Karpas-422 (cell line): ENCODE data around the gene BEAN1. TPM values are rescaled to one million over a fixed set of nuclear protein-coding genes. Genes with fewer than 3 reads are reported as not detected.
"Not testable (repeated sequence)": the region's sequence is repeated elsewhere in the genome, so short reads cannot be mapped to it uniquely, and the experiment has no call there.

Experiments used
- DNase-seq: peaks from one replicate; pipeline ENCODE4 v3.0.0-alpha.2; 2015
- H2AFZ ChIP-seq: fragments of 200-600 bp; sonication (generic); 2 replicates; pipeline ENCODE4 v1.6.1; 2014; ENCODE audit warnings: antibody characterized with exemption, low read length, mixed read lengths
- H3K27ac ChIP-seq: fragments of 200-600 bp; sonication (generic); 2 replicates; pipeline ENCODE4 v1.5.1; 2014; ENCODE audit warnings: mild to moderate bottlenecking, low read length, moderate library complexity
- H3K27me3 ChIP-seq: fragments of 200-600 bp; sonication (generic); 2 replicates; pipeline ENCODE4 v1.6.1; 2014; ENCODE audit warnings: low read length, mixed read lengths
- H3K36me3 ChIP-seq: fragments of 200-600 bp; sonication (generic); 2 replicates; pipeline ENCODE4 v1.6.1; 2014; ENCODE audit warnings: low read length, mixed read lengths; ENCODE audit not compliant: insufficient read depth
- H3K4me1 ChIP-seq: fragments of 200-600 bp; sonication (generic); 2 replicates; pipeline ENCODE4 v1.6.1; 2014; ENCODE audit warnings: mild to moderate bottlenecking, low read length, mixed read lengths
- H3K4me2 ChIP-seq: fragments of 200-600 bp; sonication (generic); 2 replicates; pipeline ENCODE4 v1.6.1; 2014; ENCODE audit warnings: low read length, low read depth, mild to moderate bottlenecking; ENCODE audit not compliant: poor library complexity, severe bottlenecking
- H3K4me3 ChIP-seq: fragments of 200-600 bp; sonication (generic); 2 replicates; pipeline ENCODE4 v1.5.1; 2014; ENCODE audit warnings: mild to moderate bottlenecking, antibody characterized with exemption, low read length, mixed read lengths
- H3K79me2 ChIP-seq: fragments of 200-600 bp; sonication (generic); 2 replicates; pipeline ENCODE4 v1.6.1; 2014; ENCODE audit warnings: mild to moderate bottlenecking, low read length, mixed read lengths
- H3K9ac ChIP-seq: fragments of 200-600 bp; sonication (generic); 2 replicates; pipeline ENCODE4 v1.6.0; 2014; ENCODE audit warnings: low read length
- H3K9me2 ChIP-seq: fragments of 200-600 bp; sonication (generic), shearing (Covaris generic); replicated peaks from 2 replicates; pipeline ENCODE4 v1.6.0; 2014; ENCODE audit warnings: mild to moderate bottlenecking, low read length, moderate library complexity; ENCODE audit not compliant: insufficient read depth
- H3K9me3 ChIP-seq: fragments of 300-700, 200-600 bp; sonication (generic); 2 replicates; pipeline ENCODE4 v1.6.1; 2014; ENCODE audit warnings: low read length, mixed read lengths
- H4K20me1 ChIP-seq: fragments of 200-600 bp; sonication (generic); 2 replicates; pipeline ENCODE4 v1.6.1; 2014; ENCODE audit warnings: mild to moderate bottlenecking, antibody characterized with exemption, low read length, low read depth; ENCODE audit not compliant: insufficient read depth
- total RNA-seq: library from RNA; depleted of rRNA; stranded (reverse); fragments of >200 nt; shearing (Covaris generic); gene quantifications from 2 replicates; pipeline ENCODE4 v1.2.3, GENCODE V29; 2014; ENCODE audit warnings: low replicate concordance

BEAN1 gene
- total RNA-seq, 1 experiment from 2014 or later: not detected

DNA sequence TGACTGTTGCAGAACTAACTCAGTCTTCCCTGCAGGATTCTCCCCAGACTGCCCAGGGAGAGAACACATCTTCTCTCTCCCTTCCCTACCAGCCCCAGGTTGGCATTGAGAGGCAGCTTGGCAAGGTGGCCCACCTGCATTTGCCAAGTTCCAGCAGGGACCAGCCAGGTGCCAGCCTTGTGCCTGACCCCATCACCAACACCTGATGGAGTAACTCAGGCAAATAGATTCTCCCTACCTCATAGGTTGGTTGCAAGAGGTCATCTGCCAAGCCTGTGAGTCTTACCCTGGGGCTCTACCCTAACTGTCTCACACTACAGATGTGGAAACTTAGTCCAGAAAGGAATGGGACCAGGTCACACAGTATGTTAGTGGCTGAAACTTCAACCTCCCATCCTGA lies 20.4 kb downstream of the BEAN1 start:
- H3K4me1 ChIP-seq: no peaks in the 10 kb centered on the region
- H3K9me2 ChIP-seq: no peaks in the 10 kb centered on the region
- no peaks in the 10 kb centered on the region for H3K79me2 ChIP-seq
- H4K20me1 ChIP-seq: no peaks in the 10 kb centered on the region
- H3K9me3 ChIP-seq: no peaks in the 10 kb centered on the region
- no peak overlapping the region for H3K9ac ChIP-seq
- no peak overlapping the region for H3K27ac ChIP-seq
- no peaks in the 10 kb centered on the region for H3K36me3 ChIP-seq
- H3K4me3 ChIP-seq: no peak overlapping the region
- H2AFZ ChIP-seq: no peak overlapping the region
- H3K27me3 ChIP-seq: no peaks in the 10 kb centered on the region
- H3K4me2 ChIP-seq: no peak overlapping the region
- no peak for DNase-seq

DNA sequence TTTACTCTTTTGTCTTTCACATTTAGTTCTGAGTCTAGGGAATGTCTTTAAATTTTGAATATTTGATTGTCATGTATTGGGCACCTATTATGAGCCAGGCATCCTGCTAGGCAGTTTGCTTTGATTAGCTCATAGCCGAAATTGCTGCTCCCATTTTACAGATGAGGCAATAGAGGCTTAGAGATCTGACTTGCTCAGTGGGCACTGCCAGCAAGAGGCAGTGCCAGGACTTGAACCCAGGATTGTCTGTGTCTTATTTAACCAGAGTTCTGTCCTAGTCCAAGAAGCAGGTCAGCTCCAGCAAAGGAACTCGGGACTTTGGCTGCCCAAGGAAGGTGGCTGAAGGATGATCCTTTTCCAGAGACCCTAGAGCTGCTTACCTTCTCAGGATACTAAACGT lies 24.5 kb downstream of the BEAN1 start:
- DNase-seq: no peak
- no peak overlapping the region for H3K4me2 ChIP-seq
- no peak overlapping the region for H3K9ac ChIP-seq
- no peaks in the 10 kb centered on the region for H3K79me2 ChIP-seq
- H3K27me3 ChIP-seq: no peaks in the 10 kb centered on the region
- no peak overlapping the region for H3K4me3 ChIP-seq
- H3K9me3 ChIP-seq: no peaks in the 10 kb centered on the region
- H4K20me1 ChIP-seq: no peaks in the 10 kb centered on the region
- no peak overlapping the region for H3K27ac ChIP-seq
- H2AFZ ChIP-seq: no peak overlapping the region
- H3K9me2 ChIP-seq: no peaks in the 10 kb centered on the region
- no peaks in the 10 kb centered on the region for H3K36me3 ChIP-seq
- no peaks in the 10 kb centered on the region for H3K4me1 ChIP-seq

GRCh38 chr16:66453230-66453629 lies 26.1 kb downstream of the BEAN1 start:
- not testable (repeated sequence) for H3K4me1 ChIP-seq, H3K36me3 ChIP-seq, DNase-seq, H3K9ac ChIP-seq, H3K79me2 ChIP-seq, H3K9me3 ChIP-seq, H4K20me1 ChIP-seq, H3K27me3 ChIP-seq, H3K27ac ChIP-seq, H3K4me2 ChIP-seq, H2AFZ ChIP-seq, H3K9me2 ChIP-seq, H3K4me3 ChIP-seq

- Histone ChIP-seq H2AFZ (no peak overlapping the region), H3K36me3 (no peaks in the 10 kb centered on the region), H3K4me1 (no peaks in the 10 kb centered on the region), H3K27ac (no peak overlapping the region), H3K9ac (no peak overlapping the region), H3K4me2 (no peak overlapping the region), H3K9me3 (no peaks in the 10 kb centered on the region), H3K79me2 (no peaks in the 10 kb centered on the region), H4K20me1 (no peaks in the 10 kb centered on the region), H3K27me3 (no peaks in the 10 kb centered on the region), H3K4me3 (no peak overlapping the region), H3K9me2 (no peaks in the 10 kb centered on the region)
- DNase-seq: no peak
Observed at GRCh38 chr16:66454751-66455150, 27.7 kb downstream of the BEAN1 start.

DNA sequence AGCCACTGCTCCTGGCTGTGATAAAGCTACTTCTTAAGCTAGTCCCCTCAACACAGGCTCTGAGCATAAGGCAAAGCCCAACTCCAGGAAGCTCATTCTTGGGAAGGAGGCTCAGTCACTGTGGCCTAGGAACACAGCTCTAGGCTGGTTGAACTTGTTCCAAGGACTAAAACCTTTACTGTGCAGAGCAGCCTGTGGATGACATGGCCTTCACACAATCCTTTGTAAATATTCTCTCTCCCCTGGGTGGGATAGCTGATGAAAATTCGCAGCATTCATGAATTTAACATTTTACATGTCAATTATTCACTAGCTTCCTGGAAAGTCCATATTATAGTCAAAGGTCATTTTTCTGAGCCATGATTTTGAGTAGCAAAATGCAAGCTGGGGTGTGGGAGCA lies 28.9 kb downstream of the BEAN1 start:
- Histone ChIP-seq H3K4me1 (no peaks in the 10 kb centered on the region), H3K36me3 (no peaks in the 10 kb centered on the region), H2AFZ (no peak overlapping the region), H4K20me1 (no peaks in the 10 kb centered on the region), H3K9ac (no peak overlapping the region), H3K4me2 (no peak overlapping the region), H3K27ac (no peak overlapping the region), H3K27me3 (no peaks in the 10 kb centered on the region), H3K79me2 (no peaks in the 10 kb centered on the region), H3K9me2 (no peaks in the 10 kb centered on the region), H3K9me3 (no peaks in the 10 kb centered on the region), H3K4me3 (no peak overlapping the region)
- DNase-seq: no peak

DNA sequence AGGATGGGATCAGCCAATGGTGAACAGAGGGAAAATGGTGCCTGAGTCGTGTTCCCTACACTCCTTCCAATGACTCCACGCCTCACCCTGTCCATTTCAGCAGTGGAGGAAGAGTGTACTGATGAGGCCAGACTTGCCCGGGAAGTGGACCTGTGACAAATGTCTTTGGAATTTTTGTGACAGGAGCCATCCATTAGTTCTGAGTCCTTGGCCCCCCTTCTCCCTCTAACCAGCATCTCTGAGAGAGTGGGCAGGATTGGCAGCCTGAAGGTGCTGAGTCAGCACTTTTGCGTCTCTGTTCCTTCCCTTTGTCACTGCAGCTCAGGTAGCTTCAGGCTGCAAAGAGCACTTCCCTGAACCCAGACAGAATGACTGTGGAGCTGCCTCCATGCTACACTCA lies 30.8 kb downstream of the BEAN1 start:
- no peak overlapping the region for H3K4me2 ChIP-seq
- no peak overlapping the region for H2AFZ ChIP-seq
- H3K9me3 ChIP-seq: no peaks in the 10 kb centered on the region
- H3K79me2 ChIP-seq: no peaks in the 10 kb centered on the region
- no peaks in the 10 kb centered on the region for H4K20me1 ChIP-seq
- no peaks in the 10 kb centered on the region for H3K4me1 ChIP-seq
- no peak for DNase-seq
- H3K4me3 ChIP-seq: no peak overlapping the region
- H3K36me3 ChIP-seq: no peaks in the 10 kb centered on the region
- no peaks in the 10 kb centered on the region for H3K9me2 ChIP-seq
- H3K9ac ChIP-seq: no peak overlapping the region
- no peaks in the 10 kb centered on the region for H3K27me3 ChIP-seq
- H3K27ac ChIP-seq: no peak overlapping the region

GRCh38 chr16:66458292-66458691 lies 31.2 kb downstream of the BEAN1 start:
- Histone ChIP-seq H3K9ac (no peak overlapping the region), H3K27ac (no peak overlapping the region), H3K36me3 (no peaks in the 10 kb centered on the region), H2AFZ (no peak overlapping the region), H3K4me1 (no peaks in the 10 kb centered on the region), H3K9me2 (no peaks in the 10 kb centered on the region), H4K20me1 (no peaks in the 10 kb centered on the region), H3K79me2 (no peaks in the 10 kb centered on the region), H3K4me3 (no peak overlapping the region), H3K27me3 (no peaks in the 10 kb centered on the region), H3K4me2 (no peak overlapping the region), H3K9me3 (no peaks in the 10 kb centered on the region)
- no peak for DNase-seq

GRCh38 chr16:66458853-66459252 lies 31.8 kb downstream of the BEAN1 start:
- Histone ChIP-seq H3K27ac (no peak overlapping the region), H3K27me3 (no peaks in the 10 kb centered on the region), H3K36me3 (no peaks in the 10 kb centered on the region), H3K4me3 (no peak overlapping the region), H3K9me3 (no peaks in the 10 kb centered on the region), H3K4me2 (no peak overlapping the region), H3K4me1 (no peaks in the 10 kb centered on the region), H3K79me2 (no peaks in the 10 kb centered on the region), H4K20me1 (no peaks in the 10 kb centered on the region), H3K9ac (no peak overlapping the region), H2AFZ (no peak overlapping the region), H3K9me2 (no peaks in the 10 kb centered on the region)
- DNase-seq: no peak

- no peaks in the 10 kb centered on the region for H3K36me3 ChIP-seq
- H3K4me3 ChIP-seq: no peak overlapping the region
- no peak overlapping the region for H3K27ac ChIP-seq
- H3K9me3 ChIP-seq: no peaks in the 10 kb centered on the region
- H3K9me2 ChIP-seq: no peaks in the 10 kb centered on the region
- H3K27me3 ChIP-seq: no peaks in the 10 kb centered on the region
- H2AFZ ChIP-seq: no peak overlapping the region
- no peaks in the 10 kb centered on the region for H4K20me1 ChIP-seq
- H3K4me2 ChIP-seq: no peak overlapping the region
- DNase-seq: no peak
- H3K79me2 ChIP-seq: no peaks in the 10 kb centered on the region
- H3K9ac ChIP-seq: no peak overlapping the region
- no peaks in the 10 kb centered on the region for H3K4me1 ChIP-seq
Observed at GRCh38 chr16:66459878-66460277, 32.8 kb downstream of the BEAN1 start.
